Bone marrow (tissue), 2 donors: ENCODE data around the gene TK2.
"Not testable (repeated sequence)": the region's sequence is repeated elsewhere in the genome, so short reads cannot be mapped to it uniquely, and the experiment has no call there.

ENCODE experiments used
- DNase-seq, 2 donors: peaks; one replicate each; lab custom pipeline; 2025; lab: John Stamatoyannopoulos, UW

The TK2 gene

GRCh38 chr16:66519482-66520373, 30.2 kb downstream of the TK2 start:
- DNase-seq, result no peak

GRCh38 chr16:66517586-66518263, 32.2 kb downstream of the TK2 start:
- no peak for DNase-seq

DNA sequence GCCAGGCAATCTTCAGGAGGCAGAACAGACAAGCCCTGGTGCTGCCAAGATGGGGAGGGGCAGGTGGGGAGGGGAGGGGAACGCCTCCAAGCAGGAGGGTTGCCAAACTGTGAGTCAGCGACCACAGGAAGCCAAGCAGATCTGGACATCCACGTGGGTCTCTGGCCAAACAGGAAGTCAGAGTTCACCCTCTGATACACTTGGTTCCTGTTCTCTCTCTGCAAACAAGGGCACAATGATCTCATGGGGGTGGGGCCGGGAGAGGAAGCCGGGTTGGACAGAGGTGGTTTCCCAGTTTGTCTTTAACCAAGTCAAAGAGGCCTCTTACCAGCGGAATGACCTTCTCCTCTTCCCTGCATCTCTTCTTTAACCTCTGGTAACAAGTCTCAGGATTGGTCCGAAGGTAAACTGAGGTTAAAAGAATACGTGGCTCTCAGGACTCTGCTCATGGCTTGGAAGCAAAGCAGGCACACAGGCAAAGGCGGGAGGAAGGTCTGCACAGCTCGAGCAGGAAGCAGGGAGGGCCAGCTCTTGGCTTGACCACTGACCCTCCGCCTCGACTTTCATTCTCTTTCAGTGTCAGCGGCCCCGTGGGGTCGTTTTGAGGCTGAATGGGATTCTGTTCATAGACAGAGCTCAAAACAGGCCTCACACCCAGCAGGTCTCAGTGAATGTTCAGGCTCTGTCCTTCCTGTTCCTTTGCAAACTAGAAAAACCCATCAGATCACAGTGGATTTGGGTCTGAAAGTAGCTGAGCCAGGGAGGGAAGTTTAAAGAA, 32.9 kb downstream of the TK2 start:
- DNase-seq, result peak; percentile 86 to 96

DNA sequence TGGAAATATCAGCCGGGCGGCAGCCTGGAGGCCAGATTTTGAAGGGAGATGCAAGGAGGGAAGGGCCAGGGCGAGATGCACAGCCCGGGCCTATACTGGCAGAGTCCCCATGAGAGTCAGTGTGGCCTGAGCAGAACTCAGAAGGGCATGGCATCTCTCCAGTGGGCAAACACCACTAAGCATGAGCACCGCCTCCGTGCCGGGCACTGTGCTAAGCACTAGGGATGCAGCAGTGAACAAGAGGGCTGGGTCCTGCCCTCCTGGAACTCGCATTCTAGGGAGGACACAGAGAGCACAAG, 33.5 kb downstream of the TK2 start:
- no peak for DNase-seq

DNA sequence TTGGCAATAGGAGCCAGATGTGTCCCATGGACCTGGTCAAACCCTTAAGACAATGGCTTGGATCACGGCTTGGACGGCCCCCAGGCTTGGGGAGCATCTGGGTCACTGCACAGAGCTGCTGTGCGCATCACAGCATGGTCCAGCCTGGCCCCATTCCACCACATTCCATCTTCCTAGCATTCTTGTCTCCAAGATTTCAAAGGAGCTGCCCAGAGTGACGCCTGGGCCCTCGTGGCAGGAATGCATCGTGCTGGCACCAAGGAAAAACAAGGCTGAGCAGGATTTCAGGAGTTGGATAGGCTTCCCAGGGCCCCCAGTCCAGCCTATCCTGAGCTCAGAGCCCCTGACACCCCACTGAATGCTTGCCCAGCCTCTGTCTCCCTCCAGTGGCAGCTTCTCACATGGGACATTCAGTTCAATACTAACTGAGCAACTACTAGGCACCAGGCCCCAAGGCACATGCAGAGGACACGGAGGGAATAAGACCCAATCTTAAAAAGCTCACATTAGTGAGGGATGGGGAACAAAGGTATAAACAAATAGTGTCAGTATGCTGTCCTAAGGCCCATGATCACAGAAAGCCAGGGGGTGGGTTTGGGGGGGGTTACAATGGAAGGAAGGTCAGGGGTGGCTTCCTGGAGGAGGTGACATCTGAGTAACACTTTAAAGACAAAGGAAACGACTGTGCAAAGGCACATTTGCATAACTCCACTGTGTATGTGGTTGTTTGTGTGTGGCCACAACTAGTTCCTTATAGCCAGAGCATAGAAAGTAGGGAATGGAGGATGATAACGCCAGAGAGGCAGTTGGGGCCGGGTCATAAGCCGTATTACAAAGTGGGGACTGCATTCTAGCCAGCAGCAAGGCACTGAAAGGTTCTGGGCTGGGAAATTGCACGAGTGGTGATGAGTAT, 34.1 kb downstream of the TK2 start:
- peak in 1 of 2 donors; percentile 70 for DNase-seq

GRCh38 chr16:66514980-66515595, 34.8 kb downstream of the TK2 start:
- DNase-seq, result not testable (repeated sequence)

- DNase-seq, result not testable (repeated sequence)
Measured at GRCh38 chr16:66514391-66514790, 35.5 kb downstream of the TK2 start.

GRCh38 chr16:66513111-66513723, 36.7 kb downstream of the TK2 start:
- no peak for DNase-seq

- no peak for DNase-seq
Measured at GRCh38 chr16:66512272-66513110, 37.4 kb downstream of the TK2 start.

- DNase-seq, result peak in 1 of 2 donors; percentile 26
Measured at GRCh38 chr16:66511602-66512271, 38.2 kb downstream of the TK2 start.

DNA sequence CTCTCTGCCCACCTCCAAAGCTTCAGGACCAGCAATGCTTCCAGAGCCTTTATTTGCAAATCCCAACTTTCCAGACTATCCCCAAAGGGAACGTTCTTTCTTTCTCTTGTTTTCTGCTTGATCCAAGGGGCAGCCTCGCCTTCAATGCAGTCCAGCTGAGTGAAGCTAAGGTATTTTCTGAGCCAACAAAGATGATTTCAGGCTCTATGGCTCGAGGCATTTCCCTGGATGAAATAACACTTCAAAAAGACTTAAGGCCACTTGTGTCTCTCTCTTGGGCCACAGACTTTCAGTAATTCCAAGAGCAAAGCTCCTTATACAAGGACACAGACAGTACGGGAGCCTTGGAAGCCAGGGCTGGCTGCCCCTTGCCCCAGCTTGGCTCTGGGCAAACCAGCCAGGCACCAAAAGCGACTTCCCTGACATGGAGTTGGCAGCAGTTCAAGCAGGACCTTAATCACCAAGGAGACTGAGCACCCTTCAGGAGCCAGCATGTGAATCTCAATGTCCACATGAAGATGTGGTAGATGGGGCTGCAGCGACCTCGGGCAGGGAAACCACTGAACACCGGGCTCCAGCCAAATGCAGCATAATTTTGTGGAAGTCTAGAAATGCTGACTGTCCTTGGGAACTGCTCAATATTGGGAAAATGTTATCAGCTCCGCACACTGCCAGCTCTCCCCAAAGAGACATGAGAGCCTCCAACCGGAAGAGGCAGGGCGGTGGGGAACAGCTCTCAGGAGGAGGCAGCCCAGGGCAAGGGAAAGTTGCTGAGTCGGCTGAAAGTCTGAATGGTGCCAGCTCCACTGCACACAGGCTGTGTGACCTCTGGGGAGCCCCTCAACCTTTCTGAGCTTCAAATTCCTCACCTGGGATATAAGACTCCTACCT, 39.0 kb downstream of the TK2 start:
- no peak for DNase-seq

DNA sequence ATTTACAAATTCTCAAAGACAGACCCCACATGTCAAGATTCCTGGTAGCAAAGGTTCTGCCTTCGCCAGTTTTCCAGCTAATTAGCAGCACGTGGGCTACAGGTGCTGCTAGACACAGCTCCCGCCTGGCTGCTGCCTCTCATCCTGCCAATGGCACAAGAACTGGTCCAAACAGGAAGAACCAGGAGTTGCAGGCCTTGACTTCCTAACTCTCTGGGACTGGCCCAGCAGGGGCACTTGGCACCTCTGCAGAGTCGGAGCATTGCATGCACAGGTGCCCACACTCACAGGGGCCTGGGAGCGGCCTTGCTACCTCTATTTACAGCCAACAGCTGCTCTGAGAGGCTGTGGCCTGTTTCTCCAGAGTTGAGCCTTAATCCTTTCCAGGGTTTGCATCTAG, 39.6 kb downstream of the TK2 start:
- DNase-seq, result no peak

DNA sequence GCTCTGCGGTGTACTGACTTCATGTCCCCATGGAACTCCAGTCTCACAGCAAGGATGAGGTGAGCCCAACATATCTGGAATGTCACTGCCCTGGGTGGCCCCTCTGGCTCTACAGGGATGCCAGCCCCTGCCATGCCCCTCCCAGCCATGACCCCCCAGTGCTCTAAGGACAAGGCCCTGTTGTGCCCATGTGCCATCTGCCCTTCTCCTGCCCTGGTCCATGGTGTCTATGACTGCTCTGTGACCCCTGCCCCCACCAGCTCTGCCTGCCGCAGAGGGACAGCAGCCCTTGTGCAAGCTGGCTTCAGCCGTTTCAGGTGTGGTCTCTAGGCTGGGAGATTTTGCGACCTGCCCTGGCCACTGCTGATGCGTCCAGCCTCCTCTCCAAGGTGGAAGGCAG, 40.3 kb downstream of the TK2 start:
- DNase-seq, result no peak

DNA sequence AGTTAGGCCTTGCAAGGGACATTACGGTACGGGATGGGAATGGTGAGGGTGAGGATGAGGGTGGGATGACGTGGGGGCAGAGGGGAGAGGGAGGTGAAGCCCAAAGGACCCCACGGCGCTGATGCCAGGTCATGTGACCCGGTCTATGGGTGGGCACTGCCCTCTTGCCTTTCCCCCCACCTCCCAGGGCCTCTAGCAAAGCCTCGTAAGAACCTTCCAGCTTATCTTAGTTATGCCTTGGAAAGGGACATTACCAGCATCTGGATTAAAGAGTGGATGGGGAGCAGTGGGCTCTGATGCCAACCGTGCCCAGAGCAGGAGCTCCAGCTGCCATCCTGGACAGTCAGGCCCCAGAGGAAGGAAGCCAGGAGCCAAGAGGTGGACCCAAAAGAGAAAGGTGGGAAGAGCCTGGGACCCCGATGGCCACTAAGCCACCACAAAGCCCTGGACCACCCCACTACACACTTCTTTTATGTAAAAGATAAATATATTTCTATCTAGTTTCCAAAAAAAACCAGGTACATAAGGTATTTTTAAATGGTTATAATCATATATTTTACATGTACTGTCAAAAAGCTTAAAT, 40.9 kb downstream of the TK2 start:
- DNase-seq, result no peak

- DNase-seq, result no peak
Measured at GRCh38 chr16:66508248-66508913, 41.5 kb downstream of the TK2 start.

DNA sequence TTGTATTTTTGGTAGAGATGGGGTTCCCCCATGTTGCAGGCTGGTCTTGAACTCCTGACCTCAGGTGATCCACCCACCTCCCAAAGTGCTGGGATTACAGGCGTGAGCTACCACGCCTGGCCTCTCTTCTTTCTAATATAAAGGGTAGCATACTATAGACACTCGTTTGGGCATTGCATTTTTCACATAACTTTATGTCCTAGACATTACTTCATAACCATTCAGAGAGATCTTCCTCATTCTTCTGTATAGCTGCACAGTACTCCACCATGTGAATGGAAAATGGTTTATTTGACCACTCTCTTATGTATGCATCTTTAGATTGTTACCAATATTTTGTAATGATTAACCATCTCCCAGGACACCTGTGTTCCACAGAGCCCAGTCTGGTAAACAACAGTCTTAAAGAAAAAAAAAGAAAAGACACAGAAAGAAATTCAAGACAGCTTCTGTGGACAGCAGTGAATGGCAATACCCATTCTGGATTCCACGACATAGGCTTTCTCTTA, 42.1 kb downstream of the TK2 start:
- no peak for DNase-seq

GRCh38 chr16:66503612-66504011, 46.3 kb downstream of the TK2 start:
- no peak for DNase-seq
